ENCODE results near the gene SPIRE2.
A peak's percentile ranks its signal among the peaks of the same experiment; 100 is the strongest.
"Not testable (repeated sequence)": the region's sequence is repeated elsewhere in the genome, so short reads cannot be mapped to it uniquely, and the experiment has no call there.

Gene SPIRE2

GRCh38 chr16:89831810-89832328 is 3.6 kb downstream of the SPIRE2 start:
- Histone ChIP-seq H3K27me3 (ENCODE audit: low read depth, low read length) (no peaks in the 10 kb centered on the region), H3K27ac (ENCODE audit: low read length) (no peak overlapping the region), H3K79me2 (ENCODE audit: low read length) (no peaks in the 10 kb centered on the region), H3K4me1 (ENCODE audit: low read length) (no peaks in the 10 kb centered on the region), H3K4me2 (ENCODE audit: low read length) (no peak overlapping the region), H3K36me3 (replicated peaks; ENCODE audit: low read depth, low read length) (no peaks in the 10 kb centered on the region), H3K4me3 (ENCODE audit: low read length) (no peak overlapping the region), H3K9me3 (ENCODE audit: insufficient read depth, low read length) (no peaks in the 10 kb centered on the region), H4K20me1 (ENCODE audit: insufficient read depth, low read length) (no peaks in the 10 kb centered on the region), H3K9ac (ENCODE audit: low read length) (no peak overlapping the region), H2AFZ (ENCODE audit: low read depth, low read length) (no peak overlapping the region)
- TF ChIP-seq CTCF (IDR thresholded peaks at IDR 0.05; ENCODE audit: low read depth, low read length) = no peak
- no peak for TF ChIP-seq EZH2phosphoT487 (IDR thresholded peaks at IDR 0.05; ENCODE audit: low read depth)

DNA sequence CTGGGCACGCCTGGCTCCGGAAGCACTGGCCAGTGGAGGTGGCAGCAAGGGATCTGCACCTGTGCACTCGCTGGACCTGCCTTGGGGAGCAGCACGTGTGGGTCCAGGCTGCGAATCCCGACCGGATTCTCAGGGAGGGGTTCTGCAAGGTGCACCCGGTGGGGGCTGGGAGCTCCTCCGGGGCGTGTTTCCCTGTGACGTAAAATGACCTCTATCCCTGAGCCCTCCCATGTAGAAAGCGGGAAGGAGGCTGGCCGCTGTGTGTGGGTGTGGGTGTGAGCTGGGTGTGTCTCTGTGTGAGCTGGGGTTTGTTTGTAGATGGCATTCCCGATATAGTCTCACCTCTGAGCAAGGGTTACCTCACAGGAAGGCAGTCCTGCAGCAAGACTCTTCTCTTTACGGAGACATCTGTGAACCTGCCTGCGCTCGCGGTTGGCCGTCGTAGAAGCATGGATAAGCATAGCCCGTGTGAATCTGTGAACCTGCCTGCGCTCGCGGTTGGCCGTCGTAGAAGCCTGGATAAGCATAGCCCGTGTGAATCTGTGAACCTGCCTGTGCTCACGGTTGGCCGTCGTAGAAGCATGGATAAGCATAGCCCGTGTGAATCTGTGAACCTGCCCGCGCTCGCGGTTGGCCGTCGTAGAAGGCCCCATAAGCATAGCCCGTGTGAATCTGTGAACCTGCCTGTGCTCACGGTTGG is 5.5 kb downstream of the SPIRE2 start:
- not testable (repeated sequence) for H3K4me3 ChIP-seq (ENCODE audit: low read length); H3K79me2 ChIP-seq (ENCODE audit: low read length); H3K27me3 ChIP-seq (ENCODE audit: low read depth, low read length); H3K9me3 ChIP-seq (ENCODE audit: insufficient read depth, low read length); H3K27ac ChIP-seq (ENCODE audit: low read length); H4K20me1 ChIP-seq (ENCODE audit: insufficient read depth, low read length); H3K4me2 ChIP-seq (ENCODE audit: low read length); H3K36me3 ChIP-seq (replicated peaks; ENCODE audit: low read depth, low read length); H3K9ac ChIP-seq (ENCODE audit: low read length); H2AFZ ChIP-seq (ENCODE audit: low read depth, low read length)
- peaks cover 12% of the 10 kb centered on the region for H3K4me1 ChIP-seq (ENCODE audit: low read length)

DNA sequence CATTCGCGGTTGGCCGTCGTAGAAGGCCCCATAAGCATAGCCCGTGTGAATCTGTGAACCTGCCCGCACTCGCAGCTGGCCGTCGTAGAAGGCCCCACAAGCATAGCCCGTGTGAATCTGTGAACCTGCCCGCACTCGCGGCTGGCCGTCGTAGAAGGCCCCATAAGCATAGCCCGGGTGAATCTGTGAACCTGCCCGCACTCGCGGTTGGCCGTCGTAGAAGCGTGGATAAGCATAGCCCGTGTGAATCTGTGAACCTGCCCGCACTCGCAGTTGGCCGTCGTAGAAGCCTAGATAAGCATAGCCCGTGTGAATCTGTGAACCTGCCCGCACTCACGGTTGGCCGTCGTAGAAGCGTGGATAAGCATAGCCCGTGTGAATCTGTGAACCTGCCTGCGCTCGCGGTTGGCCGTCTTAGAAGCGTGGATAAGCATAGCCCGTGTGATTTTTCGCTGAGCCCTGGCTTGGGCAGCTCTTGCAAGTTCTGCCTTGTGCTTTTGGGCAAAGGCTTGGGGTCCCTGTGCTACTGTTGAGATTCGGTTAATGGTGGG is 6.6 kb downstream of the SPIRE2 start:
- not testable (repeated sequence) for H4K20me1 ChIP-seq (ENCODE audit: insufficient read depth, low read length); H3K9ac ChIP-seq (ENCODE audit: low read length); H3K4me2 ChIP-seq (ENCODE audit: low read length); H2AFZ ChIP-seq (ENCODE audit: low read depth, low read length); H3K79me2 ChIP-seq (ENCODE audit: low read length); H3K27me3 ChIP-seq (ENCODE audit: low read depth, low read length); H3K27ac ChIP-seq (ENCODE audit: low read length); H3K36me3 ChIP-seq (replicated peaks; ENCODE audit: low read depth, low read length); H3K9me3 ChIP-seq (ENCODE audit: insufficient read depth, low read length); H3K4me3 ChIP-seq (ENCODE audit: low read length)
- H3K4me1 ChIP-seq (ENCODE audit: low read length) = peaks cover 18% of the 10 kb centered on the region

GRCh38 chr16:89836484-89836883 is 8.2 kb downstream of the SPIRE2 start:
- H3K9ac ChIP-seq (ENCODE audit: low read length); H3K27me3 ChIP-seq (ENCODE audit: low read depth, low read length); H3K4me2 ChIP-seq (ENCODE audit: low read length); H4K20me1 ChIP-seq (ENCODE audit: insufficient read depth, low read length); H3K9me3 ChIP-seq (ENCODE audit: insufficient read depth, low read length); H3K79me2 ChIP-seq (ENCODE audit: low read length); H2AFZ ChIP-seq (ENCODE audit: low read depth, low read length); H3K36me3 ChIP-seq (replicated peaks; ENCODE audit: low read depth, low read length); H3K27ac ChIP-seq (ENCODE audit: low read length); H3K4me3 ChIP-seq (ENCODE audit: low read length): not testable (repeated sequence)
- H3K4me1 ChIP-seq (ENCODE audit: low read length) = peaks cover 19% of the 10 kb centered on the region

- no peaks in the 10 kb centered on the region for H4K20me1 ChIP-seq (ENCODE audit: insufficient read depth, low read length)
- peak overlapping the region; percentile 55; the same call in 1 of the 2 replicates for H3K9ac ChIP-seq (ENCODE audit: low read length)
- no peak overlapping the region for H3K27ac ChIP-seq (ENCODE audit: low read length)
- TF ChIP-seq CTCF (IDR thresholded peaks at IDR 0.05; ENCODE audit: low read depth, low read length) = no peak
- no peak for TF ChIP-seq EZH2phosphoT487 (IDR thresholded peaks at IDR 0.05; ENCODE audit: low read depth)
- peak overlapping the region; percentile 79 for H3K4me3 ChIP-seq (ENCODE audit: low read length)
- H3K36me3 ChIP-seq (replicated peaks; ENCODE audit: low read depth, low read length) = no peaks in the 10 kb centered on the region
- H3K4me2 ChIP-seq (ENCODE audit: low read length) = peak overlapping the region; percentile 80
- peak overlapping the region; percentile 97 for H2AFZ ChIP-seq (ENCODE audit: low read depth, low read length)
- peaks cover 19% of the 10 kb centered on the region for H3K4me1 ChIP-seq (ENCODE audit: low read length)
- peaks cover 4% of the 10 kb centered on the region; the same call in 1 of the 2 replicates for H3K27me3 ChIP-seq (ENCODE audit: low read depth, low read length)
- H3K79me2 ChIP-seq (ENCODE audit: low read length) = no peaks in the 10 kb centered on the region
- H3K9me3 ChIP-seq (ENCODE audit: insufficient read depth, low read length) = no peaks in the 10 kb centered on the region
These were observed 8.8 kb downstream of the SPIRE2 start for GRCh38 chr16:89837014-89837546.

Data from OCI-LY3 (cell line).